ENCODE measurements around the gene ZNF646.

GRCh38 chr16:31130336-31130891, 56.2 kb downstream of the ZNF646 start:
- no peak for TF ChIP-seq POLR2A (IDR thresholded peaks at IDR 0.05)
- TF ChIP-seq, protein P1, sequence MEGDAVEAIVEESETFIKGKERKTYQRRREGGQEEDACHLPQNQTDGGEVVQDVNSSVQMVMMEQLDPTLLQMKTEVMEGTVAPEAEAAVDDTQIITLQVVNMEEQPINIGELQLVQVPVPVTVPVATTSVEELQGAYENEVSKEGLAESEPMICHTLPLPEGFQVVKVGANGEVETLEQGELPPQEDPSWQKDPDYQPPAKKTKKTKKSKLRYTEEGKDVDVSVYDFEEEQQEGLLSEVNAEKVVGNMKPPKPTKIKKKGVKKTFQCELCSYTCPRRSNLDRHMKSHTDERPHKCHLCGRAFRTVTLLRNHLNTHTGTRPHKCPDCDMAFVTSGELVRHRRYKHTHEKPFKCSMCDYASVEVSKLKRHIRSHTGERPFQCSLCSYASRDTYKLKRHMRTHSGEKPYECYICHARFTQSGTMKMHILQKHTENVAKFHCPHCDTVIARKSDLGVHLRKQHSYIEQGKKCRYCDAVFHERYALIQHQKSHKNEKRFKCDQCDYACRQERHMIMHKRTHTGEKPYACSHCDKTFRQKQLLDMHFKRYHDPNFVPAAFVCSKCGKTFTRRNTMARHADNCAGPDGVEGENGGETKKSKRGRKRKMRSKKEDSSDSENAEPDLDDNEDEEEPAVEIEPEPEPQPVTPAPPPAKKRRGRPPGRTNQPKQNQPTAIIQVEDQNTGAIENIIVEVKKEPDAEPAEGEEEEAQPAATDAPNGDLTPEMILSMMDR (IDR thresholded peaks at IDR 0.05) = no peak

Data from body of pancreas (tissue), 4 donors.